GM19463 (cell line): ENCODE measurements around the gene MISP3.

ENCODE experiments used
- ATAC-seq: cut with Tn5 transposase; IDR thresholded peaks from one replicate; pipeline ENCODE4 v1.9.1; 2021; ENCODE audit warnings: mild to moderate bottlenecking, moderate library complexity; ENCODE audit not compliant: unreplicated experiment

The MISP3 gene

GRCh38 chr19:14053032-14053431 is 19.6 kb upstream of the MISP3 start:
- ATAC-seq, result no peak

GRCh38 chr19:14053500-14053899 is 19.1 kb upstream of the MISP3 start:
- no peak for ATAC-seq

GRCh38 chr19:14054099-14054498 is 18.5 kb upstream of the MISP3 start:
- no peak for ATAC-seq

GRCh38 chr19:14054721-14055120 is 17.9 kb upstream of the MISP3 start:
- no peak for ATAC-seq

- ATAC-seq, result no peak
Observed at GRCh38 chr19:14055396-14055795, 17.2 kb upstream of the MISP3 start.

- no peak for ATAC-seq
Observed at GRCh38 chr19:14056069-14056666, 16.4 kb upstream of the MISP3 start.

GRCh38 chr19:14056741-14057356 is 15.7 kb upstream of the MISP3 start:
- ATAC-seq, result no peak

GRCh38 chr19:14058182-14059092 is 14.1 kb upstream of the MISP3 start:
- ATAC-seq, result no peak

GRCh38 chr19:14059093-14059480 is 13.5 kb upstream of the MISP3 start:
- ATAC-seq, result no peak

- ATAC-seq, result no peak
Observed at GRCh38 chr19:14059652-14060155, 12.9 kb upstream of the MISP3 start.

GRCh38 chr19:14061081-14061749 is 11.4 kb upstream of the MISP3 start:
- ATAC-seq, result no peak

- ATAC-seq, result no peak
Observed at GRCh38 chr19:14061751-14062557, 10.6 kb upstream of the MISP3 start, which contains the start of gene PALM3. Gene PALM3, minus strand, starts transcription at chr19:14062076. Its CDS starts 96 bp downstream, at chr19:14061980.

- no peak for ATAC-seq
Observed at GRCh38 chr19:14062558-14062855, 10.1 kb upstream of the MISP3 start.

- no peak for ATAC-seq
Observed at GRCh38 chr19:14063105-14063504, 9.5 kb upstream of the MISP3 start.

GRCh38 chr19:14066134-14066533 is 6.5 kb upstream of the MISP3 start:
- no peak for ATAC-seq

- no peak for ATAC-seq
Observed at GRCh38 chr19:14070268-14071050, 2.1 kb upstream of the MISP3 start.

GRCh38 chr19:14073261-14073924 is 807 bp downstream of the MISP3 start:
- ATAC-seq, result peak; percentile 54

- ATAC-seq, result no peak
Observed at GRCh38 chr19:14073925-14074838, 1.6 kb downstream of the MISP3 start.
